Activated T-cell treated with anti-CD3 and anti-CD28 coated beads, Interleukin-2, amount 50 U/mL, for 72 hours (primary cell): ENCODE results near the gene CITED2. TPM values are rescaled to one million over a fixed set of nuclear protein-coding genes. Genes with fewer than 3 reads are reported as not detected.
A peak's percentile ranks its signal among the peaks of the same experiment; 100 is the strongest.

Experiments used
- ATAC-seq, 2 donors: fragments of 150-1000 bp; cut with Tn5 transposase; replicated peaks in 1 of 2; 2 replicates each; pipeline ENCODE4 v1.10.0; 2021; ENCODE audit warnings: moderate library complexity in 2 of 2, mild to moderate bottlenecking in 1 of 2
- DNase-seq, 2 donors: peaks; one replicate each; pipeline ENCODE4 v3.0.0; 2021 to 2022; ENCODE audit warnings: mixed read lengths in 1 of 2
- H3K27ac Mint-ChIP-seq: one replicate; pipeline ENCODE4 v1.8.0; 2022; ENCODE audit warnings: mild to moderate bottlenecking, moderate library complexity, mixed read lengths
- H3K27me3 Mint-ChIP-seq: one replicate; pipeline ENCODE4 v1.8.0; 2022; ENCODE audit warnings: low read depth, mixed read lengths
- H3K36me3 Mint-ChIP-seq, 2 donors: one replicate each; pipeline ENCODE4 v1.8.0; 2022; ENCODE audit warnings: mixed read lengths in 2 of 2, mild to moderate bottlenecking in 1 of 2; ENCODE audit not compliant: insufficient read depth in 2 of 2
- H3K4me1 Mint-ChIP-seq: one replicate; pipeline ENCODE4 v1.8.0; 2022; ENCODE audit warnings: low read depth, mixed read lengths
- H3K4me3 Mint-ChIP-seq, 2 donors: one replicate each; pipeline ENCODE4 v1.8.0; 2022; ENCODE audit warnings: mild to moderate bottlenecking in 2 of 2, mixed read lengths in 2 of 2, moderate library complexity in 2 of 2
- H3K9me3 Mint-ChIP-seq, 2 donors: one replicate each; pipeline ENCODE4 v1.8.0; 2022; ENCODE audit warnings: mixed read lengths in 2 of 2
- total RNA-seq, 2 donors: library from RNA; stranded (reverse); gene quantifications; one replicate each; pipeline ENCODE4 v1.2.3, GENCODE V29; 2022

The CITED2 gene
- total RNA-seq, 2 donors from 2014 or later, result 26.0 to 73.0 TPM

DNA sequence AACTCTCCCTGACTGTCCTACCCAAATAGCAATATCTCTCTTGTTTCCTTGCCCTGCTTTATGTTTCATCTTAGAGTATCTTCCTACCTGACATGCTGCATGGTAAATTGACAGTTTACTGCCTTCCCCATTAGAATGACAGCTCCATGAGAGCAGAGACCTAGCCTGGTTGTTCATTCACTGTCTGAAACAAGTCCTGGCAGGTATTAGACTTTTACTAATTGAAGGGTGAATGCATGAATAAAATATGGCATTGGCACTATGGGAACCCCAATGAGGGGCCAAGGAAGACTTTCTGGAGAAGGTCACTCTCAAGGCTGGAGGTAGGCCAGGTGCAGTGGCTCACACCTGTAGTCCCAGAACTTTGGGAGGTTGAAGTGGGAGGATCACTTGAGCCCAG, 3.8 kb upstream of the CITED2 start:
- DNase-seq (no peak), ATAC-seq (no peak)
- Mint-ChIP-seq H3K4me3 (no peak overlapping the region), H3K36me3 (peaks cover 4 to 8% of the 10 kb centered on the region in 2 donors), H3K27me3 (no peaks in the 10 kb centered on the region), H3K9me3 (no peaks in the 10 kb centered on the region), H3K27ac (no peak overlapping the region), H3K4me1 (peaks cover 20% of the 10 kb centered on the region)

- peak overlapping the region; percentile 93 to 95 for H3K4me3 Mint-ChIP-seq
- DNase-seq, result no peak
- ATAC-seq, result no peak
- H3K36me3 Mint-ChIP-seq, result peaks cover 4 to 9% of the 10 kb centered on the region in 2 donors
- peaks cover 25% of the 10 kb centered on the region for H3K4me1 Mint-ChIP-seq
- H3K9me3 Mint-ChIP-seq, result no peaks in the 10 kb centered on the region
- no peaks in the 10 kb centered on the region for H3K27me3 Mint-ChIP-seq
- peak overlapping the region; percentile 93 for H3K27ac Mint-ChIP-seq
Measured at GRCh38 chr6:139376604-139377218, 2.3 kb upstream of the CITED2 start.

- DNase-seq, result no peak
- ATAC-seq, result no peak
- H3K36me3 Mint-ChIP-seq, result peaks cover 4 to 9% of the 10 kb centered on the region in 2 donors
- H3K9me3 Mint-ChIP-seq, result no peaks in the 10 kb centered on the region
- H3K4me3 Mint-ChIP-seq, result peak overlapping the region; percentile 93 to 95
- H3K27ac Mint-ChIP-seq, result peak overlapping the region; percentile 93
- peaks cover 33% of the 10 kb centered on the region for H3K4me1 Mint-ChIP-seq
- no peaks in the 10 kb centered on the region for H3K27me3 Mint-ChIP-seq
Measured at GRCh38 chr6:139376017-139376330, 1.5 kb upstream of the CITED2 start.

GRCh38 chr6:139375226-139376016, 973 bp upstream of the CITED2 start:
- Mint-ChIP-seq H3K36me3 (peaks cover 4 to 9% of the 10 kb centered on the region in 2 donors), H3K27ac (peak overlapping the region; percentile 93), H3K4me3 (peak overlapping the region; percentile 93 to 95), H3K9me3 (no peaks in the 10 kb centered on the region), H3K4me1 (peaks cover 38% of the 10 kb centered on the region), H3K27me3 (no peaks in the 10 kb centered on the region)
- DNase-seq (peak; percentile 84 to 88), ATAC-seq (peak; percentile 51 to 54)

DNA sequence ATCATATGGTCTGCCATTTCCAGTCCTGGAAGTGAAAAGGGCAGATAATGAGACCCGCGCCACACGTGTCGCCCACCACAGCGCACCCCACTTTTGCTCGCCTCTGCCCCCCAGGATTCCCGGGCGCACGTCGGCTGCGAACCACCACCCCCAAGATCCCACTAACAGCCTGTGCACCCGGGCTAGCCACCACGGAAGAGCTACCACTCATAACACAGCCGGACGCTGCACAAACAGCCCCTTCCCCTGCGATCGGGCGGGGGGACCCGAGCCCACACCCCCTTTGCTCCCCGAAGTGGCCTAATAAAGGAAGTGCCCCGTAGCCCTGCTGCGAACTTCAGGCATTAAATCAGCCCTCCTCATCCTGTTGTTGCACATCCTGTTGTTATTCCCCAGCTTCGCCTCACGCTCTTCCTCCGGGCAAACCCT, 506 bp downstream of the CITED2 start:
- H3K36me3 Mint-ChIP-seq, result peaks cover 4 to 9% of the 10 kb centered on the region in 2 donors
- H3K27ac Mint-ChIP-seq, result peak overlapping the region; percentile 97
- no peaks in the 10 kb centered on the region for H3K9me3 Mint-ChIP-seq
- peaks cover 48% of the 10 kb centered on the region for H3K4me1 Mint-ChIP-seq
- DNase-seq (no peak), ATAC-seq (peak; percentile 5 to 10)
- H3K27me3 Mint-ChIP-seq, result no peaks in the 10 kb centered on the region
- peak overlapping the region; percentile 93 to 95 for H3K4me3 Mint-ChIP-seq

DNA sequence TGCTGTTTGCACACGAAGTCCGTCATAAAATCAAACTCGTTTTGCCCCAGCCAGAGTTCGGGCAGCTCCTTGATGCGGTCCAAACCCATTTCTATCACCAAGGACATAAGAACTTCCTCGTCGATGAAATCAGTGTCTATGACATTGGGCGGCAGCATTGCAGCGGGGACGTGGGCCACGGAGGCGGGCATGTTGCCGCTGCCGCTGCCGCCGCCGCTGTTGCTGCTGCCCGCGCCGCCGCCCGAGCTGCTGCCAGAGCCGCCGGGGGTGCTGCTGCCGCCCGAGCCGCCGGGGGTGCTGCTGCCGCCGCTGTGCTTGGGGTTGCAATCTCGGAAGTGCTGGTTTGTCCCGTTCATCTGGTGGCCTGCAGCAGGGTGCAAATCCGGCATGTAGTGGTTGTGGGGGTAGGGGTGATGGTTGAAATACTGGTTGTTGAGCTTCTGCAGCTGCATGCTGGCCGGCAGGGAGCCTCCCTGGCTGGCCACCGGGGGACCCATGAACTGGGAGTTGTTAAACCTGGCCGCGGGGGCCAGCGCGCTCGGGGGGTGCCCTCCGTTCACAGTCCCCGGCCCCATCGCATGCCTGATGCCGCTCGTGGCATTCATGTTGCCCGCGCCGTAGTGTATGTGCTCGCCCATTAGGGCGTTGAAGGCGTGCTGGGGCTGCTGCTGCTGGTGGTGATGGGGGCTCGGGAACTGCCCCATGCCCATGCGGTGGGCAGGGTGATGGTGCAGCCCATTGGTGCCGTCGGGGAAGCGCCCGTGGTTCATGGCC, 1.1 kb downstream of the CITED2 start:
- no peaks in the 10 kb centered on the region for H3K9me3 Mint-ChIP-seq
- DNase-seq (peak; percentile 87 to 88), ATAC-seq (peak; percentile 32 to 45)
- peak overlapping the region; percentile 97 for H3K27ac Mint-ChIP-seq
- H3K4me1 Mint-ChIP-seq, result peaks cover 42% of the 10 kb centered on the region
- peak overlapping the region; percentile 93 to 95 for H3K4me3 Mint-ChIP-seq
- peaks cover 4 to 9% of the 10 kb centered on the region in 2 donors for H3K36me3 Mint-ChIP-seq
- H3K27me3 Mint-ChIP-seq, result no peaks in the 10 kb centered on the region

- ATAC-seq (no peak), DNase-seq (no peak)
- no peaks in the 10 kb centered on the region for H3K27me3 Mint-ChIP-seq
- no peaks in the 10 kb centered on the region for H3K9me3 Mint-ChIP-seq
- H3K4me3 Mint-ChIP-seq, result peak overlapping the region; percentile 93 to 95
- H3K36me3 Mint-ChIP-seq, result peaks cover 4 to 9% of the 10 kb centered on the region in 2 donors
- peak overlapping the region; percentile 96 for H3K27ac Mint-ChIP-seq
- peaks cover 44% of the 10 kb centered on the region for H3K4me1 Mint-ChIP-seq
Measured at GRCh38 chr6:139372326-139373153, 1.9 kb downstream of the CITED2 start.

- Mint-ChIP-seq H3K27ac (peak overlapping the region; percentile 93), H3K36me3 (peaks cover 4 to 9% of the 10 kb centered on the region in 2 donors), H3K9me3 (no peaks in the 10 kb centered on the region), H3K4me3 (peak overlapping the region; percentile 82 to 95), H3K4me1 (peaks cover 44% of the 10 kb centered on the region), H3K27me3 (no peaks in the 10 kb centered on the region)
- no peak for ATAC-seq
- no peak for DNase-seq
Measured at GRCh38 chr6:139371421-139372203, 2.8 kb downstream of the CITED2 start.

GRCh38 chr6:139370999-139371345, 3.5 kb downstream of the CITED2 start:
- Mint-ChIP-seq H3K27me3 (no peaks in the 10 kb centered on the region), H3K4me1 (peaks cover 44% of the 10 kb centered on the region), H3K36me3 (peaks cover 4 to 9% of the 10 kb centered on the region in 2 donors), H3K4me3 (peak overlapping the region; percentile 82 to 95), H3K9me3 (no peaks in the 10 kb centered on the region), H3K27ac (peak overlapping the region; percentile 93)
- DNase-seq (no peak), ATAC-seq (no peak)

DNA sequence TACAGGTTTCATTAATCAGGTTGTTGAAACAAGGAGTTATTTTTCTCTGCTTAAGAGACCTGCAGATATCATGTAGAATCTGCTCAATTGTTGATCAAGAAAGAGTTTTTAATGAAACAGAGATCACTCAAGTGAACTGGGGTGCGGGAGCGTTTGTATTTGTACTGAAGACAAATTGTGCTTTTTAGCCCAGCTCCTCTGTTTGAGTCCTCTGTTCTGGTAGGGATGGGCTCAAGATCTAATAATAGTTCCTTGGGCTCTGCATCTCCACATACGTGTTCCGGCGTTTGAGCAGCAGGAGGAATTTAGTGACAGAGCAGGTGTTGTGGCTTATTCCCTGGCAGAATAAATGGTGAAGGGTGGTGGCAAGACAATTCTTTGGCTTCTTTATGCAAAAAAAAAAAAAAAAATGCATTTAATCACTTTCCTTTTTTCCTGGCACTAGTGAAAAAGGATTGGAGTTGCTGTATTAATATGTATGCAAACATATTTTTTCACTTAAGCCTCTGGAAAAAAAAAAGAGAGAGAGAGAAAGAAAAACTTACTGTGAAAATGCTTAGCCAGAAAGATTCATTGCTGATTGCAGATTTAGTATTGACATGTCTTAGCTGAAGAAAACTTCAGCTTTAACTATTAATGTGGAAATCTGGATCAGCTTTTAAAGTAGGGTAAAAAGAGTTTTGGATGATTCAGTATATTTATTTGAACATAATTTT, 4.0 kb downstream of the CITED2 start:
- ATAC-seq, result no peak
- peaks cover 4 to 9% of the 10 kb centered on the region in 2 donors for H3K36me3 Mint-ChIP-seq
- DNase-seq, result no peak
- H3K4me1 Mint-ChIP-seq, result peaks cover 44% of the 10 kb centered on the region
- no peaks in the 10 kb centered on the region for H3K27me3 Mint-ChIP-seq
- H3K27ac Mint-ChIP-seq, result peak overlapping the region; percentile 93
- H3K4me3 Mint-ChIP-seq, result peak overlapping the region; percentile 64 to 82
- H3K9me3 Mint-ChIP-seq, result no peaks in the 10 kb centered on the region

GRCh38 chr6:139369568-139370282, 4.7 kb downstream of the CITED2 start:
- Mint-ChIP-seq H3K27ac (peak overlapping the region; percentile 93), H3K36me3 (peaks cover 4 to 9% of the 10 kb centered on the region in 2 donors), H3K4me3 (peak overlapping the region; percentile 64 to 82), H3K4me1 (peaks cover 47% of the 10 kb centered on the region), H3K27me3 (no peaks in the 10 kb centered on the region), H3K9me3 (no peaks in the 10 kb centered on the region)
- DNase-seq (peak in 1 of 2 donors; percentile 18), ATAC-seq (no peak)
